ENCODE data around the gene CCDC74B. TPM values are rescaled to one million over a fixed set of nuclear protein-coding genes. Genes with fewer than 3 reads are reported as not detected.
"Not testable (repeated sequence)": the region's sequence is repeated elsewhere in the genome, so short reads cannot be mapped to it uniquely, and the experiment has no call there.

Gene CCDC74B
- total RNA-seq, 4 donors from 2014 or later, result 0.55 to 1.8 (median 1.4) TPM; not detected in 1

DNA sequence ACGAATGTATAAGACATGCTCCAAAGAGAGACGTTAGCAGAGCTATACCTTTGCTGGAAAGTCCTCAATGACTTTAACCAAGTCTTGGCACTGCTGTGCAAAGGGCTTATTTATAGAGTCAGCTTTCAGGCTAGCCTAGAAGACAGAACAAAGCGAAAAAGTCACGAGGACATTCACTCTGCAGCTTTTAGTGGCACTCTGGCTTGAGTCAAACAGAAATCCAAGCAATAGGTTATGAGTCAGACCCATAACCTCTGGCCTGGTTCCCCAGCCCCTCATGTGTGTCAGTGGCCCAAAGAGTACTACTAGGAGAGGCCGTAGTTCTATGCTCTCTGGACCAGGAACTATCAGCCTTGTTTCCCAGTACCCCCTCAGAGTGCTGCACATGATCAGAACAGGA lies 30.0 kb upstream of the CCDC74B start:
- 60 to 81% methylated on average over 2 to 5 of the region's 5 CpGs for WGBS, 2 donors (ENCODE audit: low coverage in 1 of 2)
- H3K27me3 ChIP-seq; H3K36me3 ChIP-seq; H3K4me1 ChIP-seq; H3K9me3 ChIP-seq; H3K27ac ChIP-seq; intact Hi-C loops (cut with DNase I; ENCODE audit: low total_unique reads); H3K4me3 ChIP-seq; DNase-seq: not testable (repeated sequence)
- in situ Hi-C loops (cut with MboI; ENCODE audit: low pct_ligation_motif_present in 1 of 4, low pct_unique_long_range_greater_than_20kb in 1 of 4, low sequenced_read_pairs in 3 of 4), result loop anchor here in 3 of 4 donors (10.0 to 25.0 kb wide), 2 partner anchors 160 to 162 kb away; partner anchors contain the start of gene IMP4 (in 2 of the 3)

DNA sequence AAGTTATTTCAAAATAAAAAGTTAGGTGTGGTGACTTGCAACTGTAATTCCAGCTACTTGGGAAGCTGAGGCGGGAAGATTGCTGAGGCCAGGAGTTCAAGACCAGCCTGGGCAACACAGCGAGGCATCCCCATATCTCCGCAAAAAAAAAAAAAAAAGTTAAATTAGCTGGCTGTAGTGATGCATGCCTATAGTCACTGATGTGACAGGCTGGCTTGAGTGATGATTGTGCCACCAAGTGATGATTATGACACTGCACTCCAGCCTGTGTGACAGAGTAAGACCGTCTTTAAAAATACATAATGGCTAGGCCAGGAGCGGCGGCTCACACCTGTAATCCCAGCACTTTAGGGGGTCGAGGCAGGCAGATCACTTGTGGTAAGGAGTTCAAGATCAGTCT lies 25.0 kb upstream of the CCDC74B start:
- in situ Hi-C loops (cut with MboI; ENCODE audit: low pct_ligation_motif_present in 1 of 4, low pct_unique_long_range_greater_than_20kb in 1 of 4, low sequenced_read_pairs in 3 of 4), result loop anchor here in 3 of 4 donors (10.0 to 25.0 kb wide), 2 partner anchors 165 to 167 kb away; partner anchors contain the start of gene IMP4 (in 2 of the 3)
- no peak overlapping the region for H3K4me3 ChIP-seq
- TF ChIP-seq, protein P1, sequence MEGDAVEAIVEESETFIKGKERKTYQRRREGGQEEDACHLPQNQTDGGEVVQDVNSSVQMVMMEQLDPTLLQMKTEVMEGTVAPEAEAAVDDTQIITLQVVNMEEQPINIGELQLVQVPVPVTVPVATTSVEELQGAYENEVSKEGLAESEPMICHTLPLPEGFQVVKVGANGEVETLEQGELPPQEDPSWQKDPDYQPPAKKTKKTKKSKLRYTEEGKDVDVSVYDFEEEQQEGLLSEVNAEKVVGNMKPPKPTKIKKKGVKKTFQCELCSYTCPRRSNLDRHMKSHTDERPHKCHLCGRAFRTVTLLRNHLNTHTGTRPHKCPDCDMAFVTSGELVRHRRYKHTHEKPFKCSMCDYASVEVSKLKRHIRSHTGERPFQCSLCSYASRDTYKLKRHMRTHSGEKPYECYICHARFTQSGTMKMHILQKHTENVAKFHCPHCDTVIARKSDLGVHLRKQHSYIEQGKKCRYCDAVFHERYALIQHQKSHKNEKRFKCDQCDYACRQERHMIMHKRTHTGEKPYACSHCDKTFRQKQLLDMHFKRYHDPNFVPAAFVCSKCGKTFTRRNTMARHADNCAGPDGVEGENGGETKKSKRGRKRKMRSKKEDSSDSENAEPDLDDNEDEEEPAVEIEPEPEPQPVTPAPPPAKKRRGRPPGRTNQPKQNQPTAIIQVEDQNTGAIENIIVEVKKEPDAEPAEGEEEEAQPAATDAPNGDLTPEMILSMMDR (IDR thresholded peaks at IDR 0.05), result no peak
- no peak for TF ChIP-seq EP300 (IDR thresholded peaks at IDR 0.05; ENCODE audit: low read depth)
- no peak for TF ChIP-seq POLR2A (IDR thresholded peaks at IDR 0.05)
- TF ChIP-seq POLR2AphosphoS5 (IDR thresholded peaks at IDR 0.05), result no peak
- 97 to 100% methylated on average over 3 to 7 of the region's 7 CpGs for WGBS, 2 donors (ENCODE audit: low coverage in 1 of 2)
- no peaks in the 10 kb centered on the region for H3K9me3 ChIP-seq
- H3K27me3 ChIP-seq, result no peaks in the 10 kb centered on the region
- intact Hi-C loops (cut with DNase I; ENCODE audit: low total_unique reads), result no loop called here
- DNase-seq, result no peak
- H3K36me3 ChIP-seq, result peaks cover 0 to 36% (median 15%) of the 10 kb centered on the region in 4 donors
- no peak overlapping the region for H3K27ac ChIP-seq
- no peaks in the 10 kb centered on the region for H3K4me1 ChIP-seq

DNA sequence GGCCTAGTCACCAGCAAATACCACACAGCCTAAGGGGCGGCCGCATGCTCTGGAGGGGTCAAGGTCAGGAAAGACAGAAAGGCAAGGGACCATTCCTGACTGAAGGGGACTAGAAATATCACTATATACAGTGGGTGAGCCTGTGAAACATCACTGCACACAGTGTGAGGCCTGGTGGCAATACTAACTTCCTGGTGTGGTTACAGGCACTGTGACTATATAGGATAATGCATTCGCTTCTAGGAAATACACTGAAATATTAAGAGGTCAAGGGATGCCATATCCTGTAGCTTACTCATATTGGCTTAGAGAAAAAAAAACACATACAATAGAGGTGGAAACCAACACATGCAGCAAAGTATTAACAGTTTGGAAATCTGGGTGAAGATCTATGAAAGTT lies 24.3 kb upstream of the CCDC74B start:
- intact Hi-C loops (cut with DNase I; ENCODE audit: low total_unique reads); H3K4me3 ChIP-seq; H3K4me1 ChIP-seq; DNase-seq; H3K27me3 ChIP-seq; H3K27ac ChIP-seq; H3K9me3 ChIP-seq: not testable (repeated sequence)
- WGBS, 2 donors (ENCODE audit: low coverage in 1 of 2), result 75 to 88% methylated on average over 1 to 3 of the region's 3 CpGs
- in situ Hi-C loops (cut with MboI; ENCODE audit: low pct_ligation_motif_present in 1 of 4, low pct_unique_long_range_greater_than_20kb in 1 of 4, low sequenced_read_pairs in 3 of 4), result loop anchor here in 2 of 4 donors (25.0 kb wide), 1 partner anchor 168 kb away; the partner anchor contains the start of gene IMP4 (in 2 of the 2)
- peaks cover 0 to 40% (median 19%) of the 10 kb centered on the region in 4 donors for H3K36me3 ChIP-seq

DNA sequence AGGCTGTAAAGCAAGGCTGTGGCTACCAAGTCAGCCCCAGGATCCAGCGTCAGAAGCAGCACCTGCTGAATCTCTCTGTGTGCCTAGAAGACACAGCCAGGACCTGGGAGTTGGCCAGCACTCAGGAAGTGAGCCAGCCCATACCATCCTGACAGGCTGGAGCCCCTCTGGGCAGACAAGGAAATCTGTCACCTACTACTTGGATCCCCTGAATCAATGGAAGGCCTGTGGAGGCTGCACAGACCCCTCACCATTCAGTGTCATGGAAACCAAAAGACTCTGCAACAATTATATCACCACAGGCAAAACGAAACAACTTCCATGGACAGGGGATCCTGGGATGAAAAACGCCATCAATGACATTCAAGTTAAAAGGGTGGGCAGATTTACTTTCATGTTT lies 21.7 kb upstream of the CCDC74B start:
- H3K27me3 ChIP-seq; intact Hi-C loops (cut with DNase I; ENCODE audit: low total_unique reads); H3K4me1 ChIP-seq; DNase-seq; H3K27ac ChIP-seq; H3K4me3 ChIP-seq; H3K9me3 ChIP-seq: not testable (repeated sequence)
- in situ Hi-C loops (cut with MboI; ENCODE audit: low pct_ligation_motif_present in 1 of 4, low pct_unique_long_range_greater_than_20kb in 1 of 4, low sequenced_read_pairs in 3 of 4), result loop anchor here in 2 of 4 donors (25.0 kb wide), 1 partner anchor 171 kb away; the partner anchor contains the start of gene IMP4 (in 2 of the 2)
- peaks cover 0 to 50% (median 23%) of the 10 kb centered on the region in 4 donors for H3K36me3 ChIP-seq
- WGBS, 2 donors (ENCODE audit: low coverage in 1 of 2), result 75 to 92% methylated on average over 2 to 3 of the region's 3 CpGs

DNA sequence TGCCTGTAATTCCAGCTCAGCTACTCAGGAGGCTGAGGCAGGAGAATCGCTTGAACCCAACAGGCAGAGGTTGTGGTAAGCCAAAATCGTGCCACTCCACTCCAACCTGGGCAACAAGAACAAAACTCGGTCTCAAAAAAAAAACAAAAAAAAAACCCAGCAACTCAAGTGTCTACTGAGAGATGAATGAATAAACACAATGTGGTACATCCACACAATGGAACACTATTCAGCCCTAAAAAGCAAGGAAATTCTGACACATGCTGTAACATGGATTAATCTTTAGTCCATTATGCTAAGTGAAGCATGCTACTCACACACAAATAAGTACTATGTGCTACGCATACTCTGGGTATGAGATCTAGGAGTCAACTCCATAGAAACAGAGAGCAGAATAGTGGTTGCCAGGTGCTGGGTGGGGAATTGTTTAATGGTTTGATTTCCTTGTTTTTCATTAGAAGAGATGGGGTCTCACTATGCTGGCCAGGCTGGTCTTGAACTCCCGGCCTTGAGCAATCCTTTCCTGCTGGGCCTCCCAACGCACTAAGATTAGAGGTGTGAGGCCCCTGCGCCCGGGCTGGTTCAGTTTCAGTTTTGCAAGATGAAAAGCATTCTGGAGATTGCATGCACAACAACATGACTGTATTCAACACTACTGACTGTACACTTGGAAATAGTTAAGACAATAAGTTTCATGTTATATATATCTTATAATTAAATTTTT lies 20.5 kb upstream of the CCDC74B start:
- WGBS, 2 donors (ENCODE audit: low coverage in 1 of 2), result 94 to 95% methylated on average over 6 to 8 of the region's 8 CpGs
- Histone ChIP-seq H3K36me3 (peaks cover 0 to 49% (median 23%) of the 10 kb centered on the region in 4 donors), H3K27ac (no peak overlapping the region), H3K9me3 (no peaks in the 10 kb centered on the region), H3K27me3 (no peaks in the 10 kb centered on the region), H3K4me1 (no peaks in the 10 kb centered on the region), H3K4me3 (no peak overlapping the region)
- intact Hi-C loops (cut with DNase I; ENCODE audit: low total_unique reads) (no loop called here), in situ Hi-C loops (cut with MboI; ENCODE audit: low pct_ligation_motif_present in 1 of 4, low pct_unique_long_range_greater_than_20kb in 1 of 4, low sequenced_read_pairs in 3 of 4) (loop anchor here in 2 of 4 donors (25.0 kb wide), 1 partner anchor 172 kb away; the partner anchor contains the start of gene IMP4 (in 2 of the 2))
- TF ChIP-seq POLR2A (IDR thresholded peaks at IDR 0.05) (no peak), EP300 (IDR thresholded peaks at IDR 0.05; ENCODE audit: low read depth) (no peak), POLR2AphosphoS5 (IDR thresholded peaks at IDR 0.05) (no peak)
- TF ChIP-seq, protein P1 (IDR thresholded peaks at IDR 0.05), result no peak
- no peak for DNase-seq

Measured in transverse colon (tissue), 4 donors.